Loucy (cell line): ENCODE results near the gene ERG28.

Source experiments
- H2AFZ ChIP-seq: fragments of 200-600 bp; sonication (generic); 2 replicates; pipeline ENCODE4 v1.6.0; 2016; ENCODE audit warnings: antibody characterized with exemption, mild to moderate bottlenecking, low read length, moderate library complexity
- H3F3A ChIP-seq: fragments of 200-600 bp; 2 replicates; pipeline ENCODE4 v1.6.0; 2016; ENCODE audit warnings: antibody characterized with exemption, low read depth, mild to moderate bottlenecking
- H3K27me3 ChIP-seq: fragments of 200-600 bp; sonication (generic); 2 replicates; pipeline ENCODE4 v1.6.1; 2014; ENCODE audit warnings: low read length, mild to moderate bottlenecking; ENCODE audit not compliant: insufficient read depth, poor library complexity, severe bottlenecking
- H3K36me3 ChIP-seq: fragments of 200-600 bp; sonication (generic); 2 replicates; pipeline ENCODE4 v1.6.1; 2016; ENCODE audit warnings: low read length; ENCODE audit not compliant: insufficient read depth
- H3K4me1 ChIP-seq: fragments of 200-600 bp; sonication (generic); 2 replicates; pipeline ENCODE4 v1.5.1; 2014; ENCODE audit warnings: low read length, mild to moderate bottlenecking; ENCODE audit not compliant: insufficient read depth, poor library complexity, severe bottlenecking
- H3K4me2 ChIP-seq: fragments of 200-600 bp; sonication (generic); 2 replicates; pipeline ENCODE4 v1.6.0; 2014; ENCODE audit warnings: antibody characterized with exemption, low read length, low read depth, mild to moderate bottlenecking; ENCODE audit not compliant: poor library complexity, severe bottlenecking
- H3K4me3 ChIP-seq: fragments of 200-600 bp; sonication (generic); 2 replicates; pipeline ENCODE4 v1.5.1; 2014; ENCODE audit warnings: low read length, mild to moderate bottlenecking, mixed read lengths; ENCODE audit not compliant: poor library complexity, severe bottlenecking
- H3K79me2 ChIP-seq: fragments of 200-600 bp; sonication (generic); 2 replicates; pipeline ENCODE4 v1.6.1; 2014; ENCODE audit warnings: low read length; ENCODE audit not compliant: insufficient read depth
- H3K9ac ChIP-seq: fragments of 200-600 bp; sonication (generic); 2 replicates; pipeline ENCODE4 v1.6.0; 2014; ENCODE audit warnings: mild to moderate bottlenecking, low read depth, low read length, moderate library complexity; ENCODE audit not compliant: poor library complexity, severe bottlenecking
- H3K9me2 ChIP-seq: fragments of 200-600 bp; sonication (generic); replicated peaks from 2 replicates; pipeline ENCODE4 v1.6.1; 2016; ENCODE audit warnings: low read depth, low read length, mixed read lengths
- H3K9me3 ChIP-seq: fragments of 200-600 bp; sonication (generic); 2 replicates; pipeline ENCODE4 v1.6.1; 2014; ENCODE audit warnings: mild to moderate bottlenecking, antibody characterized with exemption, low read length, low read depth; ENCODE audit not compliant: insufficient read depth
- H4K20me1 ChIP-seq: fragments of 200-600 bp; sonication (generic); 2 replicates; pipeline ENCODE4 v1.6.0; 2014; ENCODE audit warnings: antibody characterized with exemption, low read length, mild to moderate bottlenecking; ENCODE audit not compliant: insufficient read depth, poor library complexity, severe bottlenecking
- EZH2phosphoT487 ChIP-seq: fragments of 200-600 bp; IDR thresholded peaks from 2 replicates; pipeline ENCODE4 v1.6.1; 2018; ENCODE audit warnings: antibody characterized with exemption, mild to moderate bottlenecking, moderate library complexity, borderline replicate concordance
- TF ChIP-seq, protein P1 (sequence below): fragments of 200-600 bp; sonication (generic); conservative IDR thresholded peaks from 2 replicates; pipeline ENCODE4 v1.5.1; 2014; ENCODE audit warnings: mild to moderate bottlenecking, antibody characterized with exemption, low read length

Gene ERG28

DNA sequence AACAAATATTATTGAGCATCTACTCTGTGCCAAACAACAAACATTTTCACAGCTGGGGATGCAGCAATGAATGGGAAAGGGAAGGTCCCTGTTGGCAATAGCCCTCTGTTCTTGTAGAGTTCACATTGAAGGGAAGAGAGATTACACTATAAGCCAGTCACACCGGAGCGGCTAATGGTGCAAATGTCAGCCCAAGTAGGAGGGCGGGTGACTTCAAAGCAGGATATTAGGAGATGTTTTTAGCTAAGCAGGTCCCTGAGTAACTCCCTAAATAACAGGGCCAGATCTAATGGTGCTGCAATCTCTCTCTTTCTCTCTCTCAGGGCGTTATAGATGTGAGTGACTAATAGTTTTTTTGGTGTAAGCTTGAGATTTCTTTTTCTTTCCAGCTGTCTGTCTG is 51.6 kb downstream of the ERG28 start:
- H3K27me3 ChIP-seq = no peaks in the 10 kb centered on the region
- no peak overlapping the region for H3K4me2 ChIP-seq
- no peaks in the 10 kb centered on the region for H3K4me1 ChIP-seq
- H3K36me3 ChIP-seq = no peaks in the 10 kb centered on the region
- H3K9me2 ChIP-seq = no peaks in the 10 kb centered on the region
- TF ChIP-seq EZH2phosphoT487 = no peak
- H3K79me2 ChIP-seq = no peaks in the 10 kb centered on the region
- H3K9me3 ChIP-seq = no peaks in the 10 kb centered on the region
- no peak overlapping the region for H3K4me3 ChIP-seq
- H3F3A ChIP-seq = no peaks in the 10 kb centered on the region
- no peaks in the 10 kb centered on the region for H4K20me1 ChIP-seq
- H2AFZ ChIP-seq = no peak overlapping the region
- H3K9ac ChIP-seq = no peak overlapping the region

DNA sequence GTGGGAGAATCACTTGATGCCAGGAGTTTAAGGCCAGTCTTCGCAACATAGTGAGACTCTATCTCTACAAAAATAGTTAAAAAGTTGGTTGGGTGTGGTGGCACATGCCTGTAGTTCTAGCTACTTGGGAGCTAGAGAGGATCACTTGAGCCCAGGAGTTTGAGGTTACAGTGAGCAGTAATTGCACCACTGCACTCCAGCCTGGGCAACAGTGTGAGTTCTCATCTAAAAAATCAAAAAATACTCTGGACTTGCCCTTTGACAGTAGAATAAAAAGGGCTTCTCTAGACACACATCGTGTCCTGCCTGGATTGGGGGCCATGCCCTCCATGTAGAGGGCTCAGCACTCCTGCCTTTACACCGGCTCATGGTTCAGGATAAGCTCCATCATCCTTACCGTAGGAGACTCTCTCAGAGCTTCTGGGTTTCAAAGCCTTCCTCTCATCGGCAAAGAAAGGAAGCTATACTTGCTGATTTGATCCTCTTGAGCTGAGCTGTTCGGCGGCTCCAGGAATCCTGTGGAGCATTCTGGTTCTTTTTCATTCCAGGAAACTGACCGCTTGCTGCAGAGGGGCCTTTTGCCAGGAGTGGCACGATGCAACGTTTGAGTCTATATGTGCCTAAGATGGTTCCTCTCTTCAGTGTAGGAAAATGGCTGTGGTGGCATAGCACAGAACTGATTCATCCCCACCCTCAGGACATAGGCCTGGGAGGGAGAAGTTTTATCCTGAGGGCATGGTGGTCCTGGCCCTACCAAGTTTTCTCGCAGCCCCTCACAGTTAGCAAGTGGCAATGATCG is 52.6 kb downstream of the ERG28 start:
- no peak overlapping the region for H3K9ac ChIP-seq
- H3F3A ChIP-seq = no peaks in the 10 kb centered on the region
- H3K79me2 ChIP-seq = no peaks in the 10 kb centered on the region
- TF ChIP-seq, protein P1, sequence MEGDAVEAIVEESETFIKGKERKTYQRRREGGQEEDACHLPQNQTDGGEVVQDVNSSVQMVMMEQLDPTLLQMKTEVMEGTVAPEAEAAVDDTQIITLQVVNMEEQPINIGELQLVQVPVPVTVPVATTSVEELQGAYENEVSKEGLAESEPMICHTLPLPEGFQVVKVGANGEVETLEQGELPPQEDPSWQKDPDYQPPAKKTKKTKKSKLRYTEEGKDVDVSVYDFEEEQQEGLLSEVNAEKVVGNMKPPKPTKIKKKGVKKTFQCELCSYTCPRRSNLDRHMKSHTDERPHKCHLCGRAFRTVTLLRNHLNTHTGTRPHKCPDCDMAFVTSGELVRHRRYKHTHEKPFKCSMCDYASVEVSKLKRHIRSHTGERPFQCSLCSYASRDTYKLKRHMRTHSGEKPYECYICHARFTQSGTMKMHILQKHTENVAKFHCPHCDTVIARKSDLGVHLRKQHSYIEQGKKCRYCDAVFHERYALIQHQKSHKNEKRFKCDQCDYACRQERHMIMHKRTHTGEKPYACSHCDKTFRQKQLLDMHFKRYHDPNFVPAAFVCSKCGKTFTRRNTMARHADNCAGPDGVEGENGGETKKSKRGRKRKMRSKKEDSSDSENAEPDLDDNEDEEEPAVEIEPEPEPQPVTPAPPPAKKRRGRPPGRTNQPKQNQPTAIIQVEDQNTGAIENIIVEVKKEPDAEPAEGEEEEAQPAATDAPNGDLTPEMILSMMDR = no peak
- H3K4me3 ChIP-seq = no peak overlapping the region
- H3K9me2 ChIP-seq = no peaks in the 10 kb centered on the region
- H3K27me3 ChIP-seq = no peaks in the 10 kb centered on the region
- H3K36me3 ChIP-seq = no peaks in the 10 kb centered on the region
- no peak overlapping the region for H2AFZ ChIP-seq
- no peaks in the 10 kb centered on the region for H3K9me3 ChIP-seq
- no peak overlapping the region for H3K4me2 ChIP-seq
- H4K20me1 ChIP-seq = no peaks in the 10 kb centered on the region
- H3K4me1 ChIP-seq = no peaks in the 10 kb centered on the region

DNA sequence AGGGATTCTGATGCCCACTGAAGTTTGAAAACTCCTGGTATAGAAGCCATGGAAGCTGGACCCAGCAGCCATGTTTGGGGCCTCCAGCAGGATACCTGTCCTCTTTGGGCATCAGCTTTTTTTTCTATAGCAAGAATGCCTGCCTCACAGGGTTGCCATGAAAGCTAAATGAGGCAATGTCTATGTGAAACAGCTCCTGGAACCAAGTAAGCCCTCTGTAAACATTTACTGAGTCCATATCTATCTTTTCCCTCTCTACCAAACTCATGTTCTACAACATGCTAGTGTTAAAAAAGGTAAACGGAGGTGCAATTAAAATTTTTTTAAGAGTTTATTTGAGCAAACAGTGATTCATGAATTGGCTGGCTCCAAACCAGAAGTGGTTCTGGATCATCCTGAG is 53.6 kb downstream of the ERG28 start:
- no peak overlapping the region for H3K4me2 ChIP-seq
- H3K9me3 ChIP-seq = no peaks in the 10 kb centered on the region
- no peaks in the 10 kb centered on the region for H3K4me1 ChIP-seq
- H3K9me2 ChIP-seq = no peaks in the 10 kb centered on the region
- H3K9ac ChIP-seq = no peak overlapping the region
- TF ChIP-seq EZH2phosphoT487 = no peak
- TF ChIP-seq, protein P1 = no peak
- no peak overlapping the region for H3K4me3 ChIP-seq
- no peaks in the 10 kb centered on the region for H3K27me3 ChIP-seq
- H2AFZ ChIP-seq = no peak overlapping the region
- no peaks in the 10 kb centered on the region for H4K20me1 ChIP-seq
- H3K36me3 ChIP-seq = no peaks in the 10 kb centered on the region
- no peaks in the 10 kb centered on the region for H3K79me2 ChIP-seq
- H3F3A ChIP-seq = no peaks in the 10 kb centered on the region

DNA sequence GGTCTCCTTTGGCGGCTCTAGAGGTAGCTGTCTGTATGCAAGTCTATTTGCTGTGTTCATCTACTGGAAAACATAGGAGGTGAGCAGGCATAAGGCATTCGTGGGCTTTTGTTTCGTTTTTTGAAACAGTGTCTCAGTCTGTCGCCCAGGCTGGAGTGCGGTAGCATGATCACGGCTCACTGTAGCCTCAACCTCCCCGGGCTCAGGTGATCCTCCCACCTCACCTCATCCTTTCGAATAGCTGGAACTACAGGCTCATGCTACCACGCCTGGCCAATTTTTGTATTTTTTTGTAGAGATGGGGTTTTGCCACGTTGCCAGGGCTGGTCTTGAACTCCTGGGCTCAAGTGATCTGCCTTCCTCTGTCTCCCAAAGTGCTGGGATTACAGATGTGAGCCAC is 54.8 kb downstream of the ERG28 start:
- Histone ChIP-seq H3K4me1 (no peaks in the 10 kb centered on the region), H3K9me3 (no peaks in the 10 kb centered on the region), H3K4me2 (no peak overlapping the region), H3K9me2 (no peaks in the 10 kb centered on the region), H3K36me3 (no peaks in the 10 kb centered on the region), H3K9ac (no peak overlapping the region), H3F3A (no peaks in the 10 kb centered on the region), H3K4me3 (no peak overlapping the region), H3K27me3 (no peaks in the 10 kb centered on the region), H2AFZ (no peak overlapping the region), H4K20me1 (no peaks in the 10 kb centered on the region), H3K79me2 (no peaks in the 10 kb centered on the region)
- TF ChIP-seq EZH2phosphoT487 = no peak
- TF ChIP-seq, protein P1 = no peak
